NK-92 treated with Interleukin-12 subunit alpha and Interleukin-12 subunit beta, amount 100 ng/mL, for 24 hours (cell line): ENCODE measurements around the gene PABPN1.
"Not testable (repeated sequence)": the region's sequence is repeated elsewhere in the genome, so short reads cannot be mapped to it uniquely, and the experiment has no call there.

ENCODE experiments used
- DNase-seq: peaks from one replicate; lab custom pipeline; 2025; lab: John Stamatoyannopoulos, UW

PABPN1 gene

DNA sequence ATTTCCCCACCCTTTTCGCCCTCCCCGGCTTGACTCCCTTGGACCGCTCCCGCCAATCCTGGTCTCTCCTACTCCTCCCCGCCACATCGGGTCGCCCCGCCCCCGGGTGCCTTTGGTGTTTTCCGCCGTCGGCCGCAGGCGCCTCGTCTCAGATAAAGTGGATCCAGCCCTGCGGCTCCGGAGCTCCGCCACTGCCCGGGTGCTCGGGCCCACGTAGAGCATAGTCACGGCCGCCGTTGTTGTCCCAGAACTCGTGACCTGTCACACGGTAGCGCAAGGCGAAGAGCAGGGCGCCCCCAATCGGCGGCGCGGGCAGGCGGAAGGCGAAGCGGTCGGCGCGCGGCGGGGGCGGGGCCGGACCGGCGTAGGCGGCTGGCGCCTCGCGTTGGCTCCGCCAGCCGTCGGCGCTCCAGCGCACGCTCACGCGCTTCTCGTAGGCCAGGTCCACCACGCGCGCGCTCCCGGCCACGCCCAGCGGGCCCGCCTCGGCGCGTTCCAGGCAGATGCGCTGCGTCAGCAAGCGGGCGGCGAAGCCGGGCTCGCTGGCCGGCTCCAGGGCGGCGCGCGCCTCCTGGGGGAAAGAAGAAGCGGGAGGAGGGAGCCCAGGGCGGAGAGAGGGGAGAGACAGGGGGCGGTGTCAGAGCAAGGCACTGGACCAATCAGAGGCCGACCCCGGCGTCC, 19.8 kb upstream of the PABPN1 start:
- peak; percentile 98 for DNase-seq

DNA sequence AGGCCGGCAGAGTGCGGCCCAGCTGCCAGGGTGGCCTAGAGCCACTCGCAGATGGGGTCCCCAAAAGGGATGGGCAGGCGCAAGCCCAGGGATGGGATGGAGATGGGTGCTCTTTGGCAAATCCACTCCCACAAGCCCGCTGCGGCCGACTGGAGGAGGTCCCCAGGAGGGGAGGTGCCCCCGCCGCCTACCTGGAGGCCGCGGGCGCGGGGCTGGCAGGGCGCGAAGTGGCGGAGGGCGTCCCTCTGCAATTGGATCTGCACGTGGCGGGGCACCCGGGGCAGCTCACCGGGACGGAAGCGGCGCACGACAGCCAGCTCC, 19.3 kb upstream of the PABPN1 start:
- DNase-seq = no peak

DNA sequence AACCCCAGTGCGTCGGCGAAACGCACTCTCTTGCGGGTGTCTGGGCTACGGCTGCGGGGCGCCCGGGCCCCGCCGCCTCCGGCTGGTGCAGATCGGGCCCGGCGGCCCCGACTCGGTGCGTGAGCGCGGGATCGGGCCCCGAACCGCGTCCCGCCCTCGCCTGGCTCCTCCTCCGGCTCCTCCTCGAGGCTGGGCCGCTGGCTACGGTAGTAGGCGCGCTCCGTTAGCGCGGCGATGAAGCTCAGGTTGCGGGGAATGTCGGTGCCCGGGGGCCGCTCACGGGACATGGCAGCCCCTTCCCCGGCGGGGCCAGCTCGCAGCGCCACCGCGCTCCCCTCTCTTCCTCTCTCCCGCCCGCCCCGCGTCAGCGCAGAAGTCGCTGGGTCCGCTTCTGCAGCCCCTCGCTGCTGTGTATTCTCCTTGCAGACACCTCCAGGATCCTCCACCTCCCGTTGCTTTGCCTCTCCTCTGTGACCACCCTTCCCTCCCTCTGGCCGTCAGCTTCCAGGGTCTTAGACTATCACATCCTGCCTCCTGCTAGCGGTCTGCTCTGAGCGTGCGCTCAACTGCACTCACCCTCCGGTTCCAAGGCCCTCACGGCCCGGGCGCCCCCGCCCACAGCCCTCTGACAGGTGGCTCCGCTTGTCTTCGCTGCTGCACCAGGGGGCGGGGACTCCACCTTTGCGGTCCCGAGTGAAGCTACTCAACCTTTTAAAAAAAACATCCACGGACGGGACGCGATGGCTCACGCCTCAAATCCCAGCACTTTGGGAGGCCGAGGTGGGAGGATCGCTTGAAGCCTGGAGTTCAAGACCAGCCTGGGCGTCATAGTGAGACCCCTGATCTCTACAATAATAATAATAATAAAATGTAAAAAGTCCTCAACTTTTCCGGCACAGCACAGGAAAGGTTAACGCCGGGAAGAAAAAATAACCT, 18.7 kb upstream of the PABPN1 start, which contains the start of gene PPP1R3E:
Gene PPP1R3E, minus strand, starts transcription at position 570 of the 936 bp plus-strand sequence. Its CDS starts 283 bp downstream, at position 287.
- peak; percentile 85 for DNase-seq

DNA sequence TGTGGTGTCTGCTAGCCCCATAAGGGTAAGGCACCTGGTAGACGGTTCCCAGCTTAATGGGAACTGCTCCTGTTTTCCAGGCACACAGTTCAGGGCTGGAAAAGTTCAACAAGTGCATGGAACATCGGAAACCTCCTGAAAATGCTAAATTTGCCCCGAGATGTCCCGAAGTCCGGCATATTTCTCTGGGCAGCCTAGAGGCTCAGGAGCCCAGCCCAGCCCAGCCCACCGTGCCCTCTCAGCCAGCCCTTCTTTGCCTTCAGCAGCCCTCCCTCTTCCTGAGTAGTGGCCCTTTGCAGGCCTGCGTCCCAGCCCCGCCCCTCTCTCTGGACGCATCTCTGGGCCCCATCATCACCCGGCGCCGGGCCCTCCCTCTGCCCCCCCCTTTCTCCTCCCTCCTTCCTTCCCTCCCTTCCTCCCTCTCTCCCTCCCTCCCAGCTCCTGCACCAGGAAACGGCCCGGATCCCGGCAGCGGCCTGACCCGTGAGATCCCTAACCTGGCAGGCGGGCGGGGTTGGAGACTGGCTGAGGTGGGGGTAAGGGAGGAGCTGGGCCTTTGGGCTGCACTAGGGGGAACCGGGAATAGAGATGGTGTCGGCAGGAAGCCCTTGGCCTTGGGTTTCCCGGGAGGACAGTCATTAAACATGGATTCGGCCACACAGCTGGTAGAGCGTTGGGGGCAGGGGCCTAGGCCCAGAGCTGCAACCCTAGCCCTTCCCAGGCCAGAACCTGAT, 14.7 kb upstream of the PABPN1 start, which contains the start of gene BCL2L2:
Gene BCL2L2, plus strand, starts transcription at position 422 of the 734 bp plus-strand sequence. CDS start 935 bp downstream, outside the sequence.
- DNase-seq = peak; percentile 71

DNA sequence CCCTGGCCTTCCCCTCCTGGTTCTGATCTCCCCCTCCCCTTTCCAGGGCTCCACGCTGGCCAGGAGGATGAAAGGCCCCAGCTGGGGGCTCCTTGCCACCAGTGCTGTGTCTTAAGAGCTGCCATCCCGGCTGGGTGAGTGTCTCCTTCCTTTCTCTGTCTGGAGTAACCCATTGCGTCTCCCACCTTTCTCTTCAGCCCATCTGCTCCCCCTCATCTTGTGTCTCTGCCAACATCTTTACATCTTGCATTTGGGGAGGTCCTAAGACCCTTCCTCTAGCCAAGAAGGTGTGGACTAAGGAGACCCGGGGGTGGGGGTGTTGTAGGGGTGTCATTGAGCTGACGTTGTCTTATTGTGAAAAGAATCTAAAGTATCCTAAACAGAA, 14.1 kb upstream of the PABPN1 start:
- no peak for DNase-seq

DNA sequence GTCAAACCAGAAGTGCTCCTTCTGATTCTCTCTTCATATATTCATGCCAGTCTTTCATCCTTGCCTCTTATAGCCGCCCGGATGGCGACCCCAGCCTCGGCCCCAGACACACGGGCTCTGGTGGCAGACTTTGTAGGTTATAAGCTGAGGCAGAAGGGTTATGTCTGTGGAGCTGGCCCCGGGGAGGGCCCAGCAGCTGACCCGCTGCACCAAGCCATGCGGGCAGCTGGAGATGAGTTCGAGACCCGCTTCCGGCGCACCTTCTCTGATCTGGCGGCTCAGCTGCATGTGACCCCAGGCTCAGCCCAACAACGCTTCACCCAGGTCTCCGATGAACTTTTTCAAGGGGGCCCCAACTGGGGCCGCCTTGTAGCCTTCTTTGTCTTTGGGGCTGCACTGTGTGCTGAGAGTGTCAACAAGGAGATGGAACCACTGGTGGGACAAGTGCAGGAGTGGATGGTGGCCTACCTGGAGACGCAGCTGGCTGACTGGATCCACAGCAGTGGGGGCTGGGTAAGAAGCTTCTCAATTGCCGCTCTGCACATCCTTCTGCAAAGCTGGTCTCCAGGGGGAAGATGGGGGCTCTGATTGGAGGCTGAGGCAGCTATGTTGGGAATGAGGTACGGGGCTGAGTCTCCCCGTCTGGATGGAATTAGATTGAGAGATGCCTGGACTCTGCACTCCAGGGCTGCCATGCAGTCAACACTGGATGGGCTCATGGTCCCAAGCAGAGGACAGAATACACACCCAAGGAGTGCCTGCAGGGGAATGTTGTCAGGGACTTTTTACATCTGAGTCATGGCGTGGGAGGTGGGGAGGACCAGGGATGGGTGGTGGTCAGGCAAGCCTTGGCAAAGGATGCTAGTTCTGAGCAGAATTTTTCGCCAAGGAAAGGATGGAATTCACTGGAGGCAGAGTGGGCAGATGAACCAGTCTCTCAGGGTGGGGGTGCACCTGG, 13.3 kb upstream of the PABPN1 start:
- no peak for DNase-seq

DNA sequence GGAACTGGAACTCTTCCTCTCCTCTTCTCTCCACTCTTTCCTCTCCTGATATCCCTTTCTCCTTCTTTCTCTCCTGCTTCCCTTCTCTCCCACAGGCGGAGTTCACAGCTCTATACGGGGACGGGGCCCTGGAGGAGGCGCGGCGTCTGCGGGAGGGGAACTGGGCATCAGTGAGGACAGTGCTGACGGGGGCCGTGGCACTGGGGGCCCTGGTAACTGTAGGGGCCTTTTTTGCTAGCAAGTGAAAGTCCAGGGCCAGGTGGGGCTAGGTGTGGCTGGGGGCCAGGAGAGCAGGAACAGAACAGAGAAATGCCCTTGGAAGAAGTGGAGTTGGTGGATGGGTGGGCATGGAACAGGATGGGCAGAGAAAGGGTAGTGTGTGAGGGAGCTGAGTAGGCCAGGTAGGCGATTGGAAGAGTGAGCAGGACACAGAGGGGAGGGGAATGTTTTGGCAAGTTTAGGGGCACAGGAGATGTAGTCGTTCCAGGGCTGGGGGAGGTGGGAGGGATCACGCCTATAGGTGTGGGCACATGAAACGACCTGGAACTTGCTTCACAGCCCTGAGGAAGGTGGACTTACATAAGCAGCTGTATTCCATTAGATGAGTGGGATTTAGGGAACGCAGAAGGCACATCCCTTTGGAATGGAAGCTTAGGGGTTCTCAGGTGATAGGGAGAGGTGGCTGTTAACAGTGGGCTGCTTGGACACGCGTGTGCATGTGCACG, 12.4 kb upstream of the PABPN1 start:
- DNase-seq = no peak

DNA sequence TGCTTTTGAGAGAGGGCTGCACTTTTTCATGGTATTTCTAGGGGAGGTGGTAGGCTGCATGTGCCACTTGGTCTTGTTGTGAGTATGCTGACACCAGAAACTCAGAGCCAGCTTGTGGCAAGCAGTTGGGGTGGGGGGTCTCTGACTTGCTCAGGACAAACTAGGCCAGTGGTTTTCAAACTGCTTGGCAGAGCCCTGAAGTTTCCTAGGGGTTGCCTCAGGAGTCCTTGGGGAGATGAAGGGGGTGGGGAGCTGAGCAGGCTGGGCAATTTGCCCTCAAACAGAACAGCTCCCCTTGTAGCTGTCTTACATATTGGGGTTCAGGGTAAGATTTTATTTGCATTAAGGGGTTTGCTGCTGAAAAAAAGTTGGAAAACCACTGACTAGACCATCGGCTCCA, 10.7 kb upstream of the PABPN1 start:
- no peak for DNase-seq

DNA sequence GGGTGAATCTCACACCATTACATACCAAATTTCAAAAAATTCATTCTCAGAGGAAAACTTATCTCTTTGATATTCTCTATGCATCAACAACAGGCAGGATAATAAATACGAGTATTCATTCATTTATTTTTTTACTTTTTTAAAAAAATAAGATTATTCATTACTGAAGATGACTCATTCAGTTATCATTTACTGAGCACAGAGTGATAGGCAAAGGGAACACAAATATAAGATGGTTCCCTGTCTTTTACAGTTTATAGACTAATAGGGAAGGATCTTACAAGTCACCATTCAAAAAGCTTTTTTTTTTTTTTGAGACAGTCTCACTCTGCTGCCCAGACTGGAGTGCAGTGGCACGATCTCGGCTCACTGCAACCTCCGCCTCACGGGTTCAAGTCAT, 5.0 kb upstream of the PABPN1 start:
- no peak for DNase-seq

DNA sequence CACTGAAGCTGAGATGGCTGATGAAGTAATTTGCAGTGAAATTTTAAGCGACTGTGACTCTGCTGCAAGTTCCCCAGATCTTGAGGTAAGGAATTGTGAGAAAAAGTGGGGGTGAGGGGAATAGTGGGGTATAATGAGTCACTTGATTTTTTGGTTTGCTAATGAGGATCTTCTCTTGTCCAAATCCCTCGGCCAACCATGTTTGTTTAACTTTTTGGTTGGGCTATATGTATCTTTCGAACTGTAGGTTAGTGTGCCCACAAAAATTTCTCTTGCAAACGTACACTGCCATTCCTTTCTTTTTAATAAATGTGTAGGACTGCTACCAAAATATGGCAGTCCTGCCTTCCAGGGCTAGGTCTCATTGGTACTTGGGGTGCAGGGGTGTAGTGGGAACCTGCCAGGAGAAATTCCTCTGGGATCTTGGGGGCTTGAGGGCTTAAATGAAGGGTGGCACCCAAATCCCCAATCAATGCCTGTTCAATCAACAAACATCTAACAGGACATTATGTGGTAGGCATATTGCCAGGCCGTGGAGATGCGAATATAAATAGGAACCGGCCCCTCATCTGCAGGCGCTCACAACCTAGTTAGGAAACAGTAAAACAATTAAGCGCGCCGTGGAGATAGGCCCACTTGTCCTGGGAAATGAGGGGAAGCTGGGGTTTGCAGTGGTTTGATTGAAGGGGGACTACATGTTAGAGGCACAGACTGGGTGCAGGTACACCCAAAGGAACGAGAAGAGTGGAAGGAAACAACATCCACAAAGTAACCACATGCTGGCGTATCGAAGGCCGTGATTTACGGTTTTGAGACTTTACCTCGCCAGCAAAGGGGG, 1.3 kb upstream of the PABPN1 start:
- DNase-seq = no peak

DNA sequence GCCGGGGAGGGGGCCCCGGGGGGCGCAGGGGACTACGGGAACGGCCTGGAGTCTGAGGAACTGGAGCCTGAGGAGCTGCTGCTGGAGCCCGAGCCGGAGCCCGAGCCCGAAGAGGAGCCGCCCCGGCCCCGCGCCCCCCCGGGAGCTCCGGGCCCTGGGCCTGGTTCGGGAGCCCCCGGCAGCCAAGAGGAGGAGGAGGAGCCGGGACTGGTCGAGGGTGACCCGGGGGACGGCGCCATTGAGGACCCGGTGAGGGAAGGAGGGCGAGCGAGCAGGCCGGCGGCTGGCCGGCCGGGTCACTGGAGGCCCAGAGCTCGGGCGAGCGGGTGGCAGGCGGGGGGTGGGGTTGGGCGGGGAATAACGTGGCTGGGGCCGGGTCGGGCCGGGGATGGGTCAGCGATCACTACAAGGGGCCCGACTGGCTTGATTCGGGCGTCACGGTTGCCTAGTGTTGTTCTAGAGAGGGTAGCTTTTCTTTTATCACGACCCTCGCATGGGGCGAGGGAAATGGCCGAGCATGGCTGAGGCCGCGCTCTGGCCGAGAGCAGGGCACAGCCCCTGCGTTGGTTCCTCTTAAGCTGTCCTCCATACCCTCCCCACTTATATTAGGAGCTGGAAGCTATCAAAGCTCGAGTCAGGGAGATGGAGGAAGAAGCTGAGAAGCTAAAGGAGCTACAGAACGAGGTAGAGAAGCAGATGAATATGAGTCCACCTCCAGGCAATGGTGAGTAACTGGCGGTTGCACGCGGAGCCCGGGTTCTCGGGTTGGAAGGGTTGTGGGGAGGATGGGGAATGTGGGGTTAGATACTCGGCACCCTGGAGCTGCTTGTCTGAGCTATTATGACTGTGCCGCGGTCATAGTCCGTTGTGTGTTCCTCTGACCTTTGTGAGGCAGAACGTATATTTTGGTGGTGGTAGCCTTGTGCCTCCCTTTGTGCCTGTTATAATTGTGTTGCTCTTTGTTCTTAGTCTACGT, 603 bp downstream of the PABPN1 start:
- DNase-seq = peak; percentile 37

DNA sequence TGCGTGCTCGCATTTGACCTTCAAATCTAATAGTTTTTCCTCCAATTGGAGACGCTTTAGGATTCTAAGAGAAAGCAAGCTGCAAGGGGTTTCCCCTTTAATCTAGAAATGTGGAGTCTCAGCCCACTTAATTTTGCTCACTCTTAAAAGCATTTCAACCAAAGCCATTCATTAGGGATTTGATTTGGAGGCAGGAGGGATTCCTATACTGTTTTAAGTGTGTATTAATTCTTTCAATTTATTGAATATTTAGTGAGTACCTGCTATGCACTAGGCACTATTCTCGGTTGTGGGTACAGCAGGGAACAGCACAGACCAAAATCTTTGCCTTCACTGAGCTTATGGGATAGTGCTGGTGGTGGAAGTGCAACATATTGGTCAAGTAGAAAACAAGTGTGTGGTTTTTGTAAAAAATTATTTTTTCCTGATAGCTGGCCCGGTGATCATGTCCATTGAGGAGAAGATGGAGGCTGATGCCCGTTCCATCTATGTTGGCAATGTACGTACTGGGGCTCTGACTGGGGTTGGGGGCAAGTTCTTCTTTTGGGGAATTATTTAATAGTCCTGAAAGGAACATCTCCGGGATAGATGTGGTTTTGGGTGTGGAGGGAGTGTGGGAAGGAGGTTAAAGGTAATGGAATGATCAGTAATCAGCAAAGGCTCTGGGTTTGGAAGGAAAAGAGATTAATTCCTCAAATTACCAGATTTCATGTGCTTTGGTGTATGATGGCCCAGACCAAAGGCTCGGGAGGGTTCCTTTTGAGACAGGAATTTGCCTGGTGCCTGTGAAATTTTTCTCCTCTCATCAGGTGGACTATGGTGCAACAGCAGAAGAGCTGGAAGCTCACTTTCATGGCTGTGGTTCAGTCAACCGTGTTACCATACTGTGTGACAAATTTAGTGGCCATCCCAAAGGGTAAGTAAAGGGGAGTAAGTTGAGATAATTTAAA, 1.6 kb downstream of the PABPN1 start:
- DNase-seq = no peak

DNA sequence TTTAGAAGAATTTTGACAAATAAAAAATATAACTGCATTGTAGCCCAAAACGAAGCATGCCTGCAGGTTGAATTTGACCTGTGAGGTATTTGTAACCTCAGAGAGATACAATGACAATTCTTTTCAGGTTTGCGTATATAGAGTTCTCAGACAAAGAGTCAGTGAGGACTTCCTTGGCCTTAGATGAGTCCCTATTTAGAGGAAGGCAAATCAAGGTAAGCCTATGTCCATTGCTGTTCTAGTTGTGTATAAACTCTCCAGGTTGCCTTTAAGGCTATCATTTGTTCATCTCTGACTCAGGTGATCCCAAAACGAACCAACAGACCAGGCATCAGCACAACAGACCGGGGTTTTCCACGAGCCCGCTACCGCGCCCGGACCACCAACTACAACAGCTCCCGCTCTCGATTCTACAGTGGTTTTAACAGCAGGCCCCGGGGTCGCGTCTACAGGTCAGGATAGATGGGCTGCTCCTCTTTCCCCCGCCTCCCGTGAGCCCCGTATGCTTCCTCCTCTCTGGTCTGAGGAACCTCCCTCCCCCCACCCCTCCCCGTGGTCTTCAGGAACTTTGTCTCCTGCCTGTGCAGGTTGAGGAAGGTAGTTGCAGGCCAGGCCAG, 2.7 kb downstream of the PABPN1 start:
- DNase-seq = no peak

DNA sequence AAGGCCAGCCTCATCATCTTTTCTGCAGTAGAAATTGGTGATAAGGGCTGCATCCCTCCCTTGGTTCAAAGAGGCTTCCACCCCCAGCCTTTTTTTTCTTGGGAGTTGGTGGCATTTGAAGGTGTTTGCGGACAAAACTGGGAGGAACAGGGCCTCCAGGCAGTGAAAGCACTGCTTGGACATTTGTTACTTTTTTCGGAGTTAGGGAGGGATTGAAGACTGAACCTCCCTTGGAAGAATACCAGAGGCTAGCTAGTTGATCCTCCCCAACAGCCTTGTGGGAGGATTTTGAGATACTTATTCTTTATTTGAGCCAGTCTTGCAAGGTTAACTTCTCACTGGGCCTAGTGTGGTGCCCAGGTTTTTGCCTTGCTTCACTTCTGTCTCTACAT, 3.2 kb downstream of the PABPN1 start:
- DNase-seq = no peak

DNA sequence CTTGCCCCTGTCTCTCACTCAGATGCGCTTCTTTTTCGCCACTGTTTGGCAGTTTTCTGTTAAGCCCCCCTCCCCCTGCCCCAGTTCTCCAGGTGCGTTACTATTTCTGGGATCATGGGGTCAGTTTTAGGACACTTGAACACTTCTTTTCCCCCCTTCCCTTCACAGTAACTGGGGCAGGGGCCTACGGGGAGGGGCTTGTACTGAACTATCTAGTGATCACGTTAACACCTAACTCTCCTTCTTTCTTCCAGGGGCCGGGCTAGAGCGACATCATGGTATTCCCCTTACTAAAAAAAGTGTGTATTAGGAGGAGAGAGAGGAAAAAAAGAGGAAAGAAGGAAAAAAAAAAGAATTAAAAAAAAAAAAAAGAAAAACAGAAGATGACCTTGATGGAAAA, 3.7 kb downstream of the PABPN1 start:
- no peak for DNase-seq

DNA sequence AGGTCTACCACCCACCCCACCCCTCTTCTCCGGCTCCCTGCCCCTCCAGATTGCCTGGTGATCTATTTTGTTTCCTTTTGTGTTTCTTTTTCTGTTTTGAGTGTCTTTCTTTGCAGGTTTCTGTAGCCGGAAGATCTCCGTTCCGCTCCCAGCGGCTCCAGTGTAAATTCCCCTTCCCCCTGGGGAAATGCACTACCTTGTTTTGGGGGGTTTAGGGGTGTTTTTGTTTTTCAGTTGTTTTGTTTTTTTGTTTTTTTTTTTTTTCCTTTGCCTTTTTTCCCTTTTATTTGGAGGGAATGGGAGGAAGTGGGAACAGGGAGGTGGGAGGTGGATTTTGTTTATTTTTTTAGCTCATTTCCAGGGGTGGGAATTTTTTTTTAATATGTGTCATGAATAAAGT, 4.5 kb downstream of the PABPN1 start:
- DNase-seq = not testable (repeated sequence)
